Fibroblast of villous mesenchyme (primary cell): ENCODE data around the gene IGSF23. TPM values are rescaled to one million over a fixed set of nuclear protein-coding genes. Genes with fewer than 3 reads are reported as not detected.

Experiments
- DNase-seq: peaks from one replicate; pipeline ENCODE4 v3.0.0-alpha.2; 2010; ENCODE audit warnings: low read depth
- H3K4me3 ChIP-seq: 2 replicates; pipeline ENCODE4 v1.5.1; 2011; ENCODE audit warnings: low read depth, mild to moderate bottlenecking, low read length
- CTCF ChIP-seq: IDR thresholded peaks from 2 replicates; pipeline ENCODE4 v1.5.1; 2012; ENCODE audit warnings: low read depth, mild to moderate bottlenecking, low read length; ENCODE audit not compliant: insufficient read depth
- total RNA-seq: library from RNA; depleted of rRNA; stranded (reverse); fragments of >200 nt; gene quantifications from 2 replicates; pipeline ENCODE4 v1.2.3, GENCODE V29; 2012

Gene IGSF23
- total RNA-seq, 1 donor = 0.43 TPM

GRCh38 chr19:44645407-44646048 lies 32.2 kb downstream of the IGSF23 start:
- no peak for DNase-seq
- TF ChIP-seq CTCF = no peak
- H3K4me3 ChIP-seq = peak overlapping the region; percentile 47

- H3K4me3 ChIP-seq = peak overlapping the region; percentile 47
- no peak for DNase-seq
- no peak for TF ChIP-seq CTCF
Measured at GRCh38 chr19:44646049-44646416, 32.7 kb downstream of the IGSF23 start.

GRCh38 chr19:44647144-44647543 lies 33.8 kb downstream of the IGSF23 start:
- DNase-seq = no peak
- no peak for TF ChIP-seq CTCF

GRCh38 chr19:44648631-44649251 lies 35.4 kb downstream of the IGSF23 start:
- no peak for TF ChIP-seq CTCF
- H3K4me3 ChIP-seq = no peak overlapping the region
- peak; percentile 80 for DNase-seq

More at GRCh38 chr19:44647144-44647543, 33.8 kb downstream of the IGSF23 start:
- H3K4me3 ChIP-seq = no peak overlapping the region

- DNase-seq = no peak
- H3K4me3 ChIP-seq = no peak overlapping the region
- TF ChIP-seq CTCF = no peak
Measured at GRCh38 chr19:44649578-44650145, 36.3 kb downstream of the IGSF23 start.

GRCh38 chr19:44653343-44653742 lies 40.0 kb downstream of the IGSF23 start:
- DNase-seq = no peak
- no peak overlapping the region for H3K4me3 ChIP-seq
- no peak for TF ChIP-seq CTCF
